OCI-LY3 (cell line): ENCODE measurements around the gene SYT7.

Experiments used
- H2AFZ ChIP-seq: fragments of 200-600, 300-600 bp; shearing (Covaris generic); 2 replicates; pipeline ENCODE4 v1.6.0; 2014; ENCODE audit warnings: antibody characterized with exemption, low read depth, low read length
- H3K27ac ChIP-seq: fragments of 200-600, 300-600 bp; sonication (generic); 2 replicates; pipeline ENCODE4 v1.5.1; 2014; ENCODE audit warnings: mild to moderate bottlenecking, low read length, moderate library complexity, mixed read lengths
- H3K27me3 ChIP-seq: fragments of 200-600, 300-600 bp; sonication (generic); 2 replicates; pipeline ENCODE4 v1.6.1; 2014; ENCODE audit warnings: low read depth, low read length, mixed read lengths
- H3K36me3 ChIP-seq: fragments of 200-600, 300-600 bp; sonication (generic); replicated peaks from 2 replicates; pipeline ENCODE3; 2014; ENCODE audit warnings: low read depth, low read length, mixed read lengths
- H3K4me1 ChIP-seq: fragments of 300-600, 200-600 bp; sonication (generic); 2 replicates; pipeline ENCODE4 v1.6.1; 2014; ENCODE audit warnings: low read length, mixed read lengths
- H3K4me2 ChIP-seq: fragments of 200-600, 300-600 bp; sonication (generic); 2 replicates; pipeline ENCODE4 v1.6.1; 2014; ENCODE audit warnings: low read length, mixed read lengths
- H3K4me3 ChIP-seq: fragments of 300-600, 200-600 bp; sonication (generic); 2 replicates; pipeline ENCODE4 v1.5.1; 2014; ENCODE audit warnings: antibody characterized with exemption, mild to moderate bottlenecking, low read length, moderate library complexity
- H3K79me2 ChIP-seq: fragments of 300-600, 200-600 bp; shearing (Covaris generic); 2 replicates; pipeline ENCODE4 v1.6.1; 2014; ENCODE audit warnings: mild to moderate bottlenecking, low read length, mixed read lengths
- H3K9ac ChIP-seq: fragments of 300-600, 200-600 bp; shearing (Covaris generic); 2 replicates; pipeline ENCODE4 v1.6.0; 2014; ENCODE audit warnings: mild to moderate bottlenecking, low read length, moderate library complexity
- H3K9me3 ChIP-seq: fragments of 200-600, 300-600 bp; shearing (Covaris generic); 2 replicates; pipeline ENCODE4 v1.6.1; 2014; ENCODE audit warnings: low read length, mixed read lengths; ENCODE audit not compliant: insufficient read depth
- H4K20me1 ChIP-seq: fragments of 200-600, 300-600 bp; sonication (generic); 2 replicates; pipeline ENCODE4 v1.6.1; 2016; ENCODE audit warnings: low read length, mixed read lengths; ENCODE audit not compliant: insufficient read depth
- EZH2phosphoT487 ChIP-seq: fragments of 200-600 bp; shearing (Covaris generic); IDR thresholded peaks from 2 replicates; pipeline ENCODE4 v1.6.1; 2018; ENCODE audit warnings: antibody characterized with exemption, mixed run types, low read depth
- TF ChIP-seq, protein P1 (sequence below): fragments of 200-600, 300-600 bp; sonication (generic); IDR thresholded peaks from 2 replicates; pipeline ENCODE4 v1.5.1; 2014; ENCODE audit warnings: antibody characterized with exemption, low read length, low read depth

Gene SYT7

DNA sequence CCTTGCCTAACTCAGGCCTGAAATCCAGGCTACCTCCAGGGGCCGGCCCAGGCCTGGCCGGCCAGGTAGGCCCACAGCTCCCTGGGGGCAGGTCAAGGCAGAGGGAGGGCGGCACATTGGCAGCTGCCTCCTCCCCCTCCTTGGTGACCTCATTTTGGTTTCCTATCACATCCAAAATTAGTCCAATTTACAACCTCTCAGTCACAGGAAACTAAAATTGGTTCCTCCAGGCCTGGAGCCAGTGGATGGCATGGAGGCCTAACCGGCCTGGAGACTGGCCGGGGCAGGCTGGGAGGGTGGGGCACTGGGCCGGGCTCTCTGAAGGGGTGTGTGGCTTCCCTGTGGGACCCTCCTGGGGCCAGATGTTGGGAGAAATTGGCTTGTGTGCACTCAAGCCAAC is 36.4 kb downstream of the SYT7 start:
- Histone ChIP-seq H3K36me3 (no peaks in the 10 kb centered on the region), H3K27me3 (peaks cover 15% of the 10 kb centered on the region; the same call in 1 of the 2 replicates), H3K4me3 (no peak overlapping the region), H3K9me3 (no peaks in the 10 kb centered on the region), H3K27ac (no peak overlapping the region), H3K79me2 (no peaks in the 10 kb centered on the region), H3K4me1 (peaks cover 16% of the 10 kb centered on the region), H2AFZ (no peak overlapping the region), H3K9ac (no peak overlapping the region), H4K20me1 (no peaks in the 10 kb centered on the region), H3K4me2 (no peak overlapping the region)
- TF ChIP-seq, protein P1, sequence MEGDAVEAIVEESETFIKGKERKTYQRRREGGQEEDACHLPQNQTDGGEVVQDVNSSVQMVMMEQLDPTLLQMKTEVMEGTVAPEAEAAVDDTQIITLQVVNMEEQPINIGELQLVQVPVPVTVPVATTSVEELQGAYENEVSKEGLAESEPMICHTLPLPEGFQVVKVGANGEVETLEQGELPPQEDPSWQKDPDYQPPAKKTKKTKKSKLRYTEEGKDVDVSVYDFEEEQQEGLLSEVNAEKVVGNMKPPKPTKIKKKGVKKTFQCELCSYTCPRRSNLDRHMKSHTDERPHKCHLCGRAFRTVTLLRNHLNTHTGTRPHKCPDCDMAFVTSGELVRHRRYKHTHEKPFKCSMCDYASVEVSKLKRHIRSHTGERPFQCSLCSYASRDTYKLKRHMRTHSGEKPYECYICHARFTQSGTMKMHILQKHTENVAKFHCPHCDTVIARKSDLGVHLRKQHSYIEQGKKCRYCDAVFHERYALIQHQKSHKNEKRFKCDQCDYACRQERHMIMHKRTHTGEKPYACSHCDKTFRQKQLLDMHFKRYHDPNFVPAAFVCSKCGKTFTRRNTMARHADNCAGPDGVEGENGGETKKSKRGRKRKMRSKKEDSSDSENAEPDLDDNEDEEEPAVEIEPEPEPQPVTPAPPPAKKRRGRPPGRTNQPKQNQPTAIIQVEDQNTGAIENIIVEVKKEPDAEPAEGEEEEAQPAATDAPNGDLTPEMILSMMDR, result no peak
- TF ChIP-seq EZH2phosphoT487, result no peak

DNA sequence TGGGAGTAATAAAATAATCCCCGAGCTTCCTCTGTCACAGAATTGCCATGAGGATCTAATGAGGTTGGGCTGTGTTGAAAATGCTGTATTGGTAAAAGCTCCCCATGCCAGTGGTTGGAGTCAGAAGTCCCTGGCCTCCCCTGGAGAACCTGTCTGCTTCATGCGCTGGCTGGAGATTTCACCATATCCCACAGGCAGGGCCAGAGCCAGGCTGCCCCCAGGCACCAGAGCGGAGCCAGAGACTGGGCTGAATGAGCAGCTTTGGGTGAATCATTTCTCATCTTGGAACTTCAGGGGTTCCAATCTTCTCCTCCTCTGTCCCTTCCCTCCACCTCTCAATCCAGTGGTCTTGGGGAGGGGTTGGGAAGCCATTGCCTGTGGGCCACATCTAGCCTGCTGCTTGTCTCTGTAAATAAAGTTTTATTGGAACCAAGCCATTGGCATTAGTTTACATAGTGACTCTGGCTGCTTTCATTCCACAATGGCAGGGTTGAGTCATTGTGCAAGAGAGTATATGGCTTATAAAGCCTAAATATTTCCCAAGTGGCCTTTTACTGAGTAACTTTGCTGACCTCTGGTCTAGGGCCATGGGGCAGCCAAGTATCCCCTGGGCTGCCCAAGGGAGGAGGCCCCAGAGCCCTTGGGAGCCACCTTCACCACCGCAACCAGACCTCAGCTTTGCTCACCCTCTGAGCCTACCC is 37.1 kb downstream of the SYT7 start:
- H3K4me2 ChIP-seq, result no peak overlapping the region
- no peaks in the 10 kb centered on the region for H3K36me3 ChIP-seq
- H3K79me2 ChIP-seq, result no peaks in the 10 kb centered on the region
- no peak overlapping the region for H3K4me3 ChIP-seq
- no peak overlapping the region for H3K27ac ChIP-seq
- H3K27me3 ChIP-seq, result peaks cover 10% of the 10 kb centered on the region; the same call in 1 of the 2 replicates
- H4K20me1 ChIP-seq, result no peaks in the 10 kb centered on the region
- TF ChIP-seq, protein P1, result no peak
- no peak for TF ChIP-seq EZH2phosphoT487
- H3K9me3 ChIP-seq, result no peaks in the 10 kb centered on the region
- no peak overlapping the region for H3K9ac ChIP-seq
- peaks cover 16% of the 10 kb centered on the region for H3K4me1 ChIP-seq
- no peak overlapping the region for H2AFZ ChIP-seq

DNA sequence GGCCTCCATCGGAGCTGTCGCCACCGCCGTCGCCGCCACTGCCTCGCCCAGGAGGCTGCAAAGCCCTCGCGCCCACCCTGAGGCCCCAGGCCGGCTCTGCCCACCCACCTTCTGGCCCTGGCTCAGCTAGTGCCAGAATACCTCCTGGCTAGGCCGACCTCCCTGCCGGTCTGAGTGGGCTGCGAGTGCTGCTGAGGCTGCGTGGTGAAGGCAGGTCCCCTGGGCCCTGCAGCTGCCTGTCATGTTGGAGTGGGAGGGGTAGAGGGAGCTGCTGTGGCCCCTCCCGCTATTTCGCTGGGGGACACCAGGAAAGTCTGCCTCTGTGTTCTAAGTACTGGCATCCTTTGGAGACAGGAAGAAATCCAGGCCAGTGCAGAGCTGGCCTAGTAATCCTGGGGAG is 38.2 kb downstream of the SYT7 start:
- no peaks in the 10 kb centered on the region for H3K9me3 ChIP-seq
- TF ChIP-seq, protein P1, result no peak
- TF ChIP-seq EZH2phosphoT487, result no peak
- H3K36me3 ChIP-seq, result no peaks in the 10 kb centered on the region
- peaks cover 16% of the 10 kb centered on the region for H3K4me1 ChIP-seq
- no peak overlapping the region for H3K4me2 ChIP-seq
- H3K27me3 ChIP-seq, result peaks cover 10% of the 10 kb centered on the region; the same call in 1 of the 2 replicates
- no peak overlapping the region for H3K9ac ChIP-seq
- no peak overlapping the region for H3K4me3 ChIP-seq
- H2AFZ ChIP-seq, result no peak overlapping the region
- H3K27ac ChIP-seq, result no peak overlapping the region
- H4K20me1 ChIP-seq, result no peaks in the 10 kb centered on the region
- no peaks in the 10 kb centered on the region for H3K79me2 ChIP-seq

DNA sequence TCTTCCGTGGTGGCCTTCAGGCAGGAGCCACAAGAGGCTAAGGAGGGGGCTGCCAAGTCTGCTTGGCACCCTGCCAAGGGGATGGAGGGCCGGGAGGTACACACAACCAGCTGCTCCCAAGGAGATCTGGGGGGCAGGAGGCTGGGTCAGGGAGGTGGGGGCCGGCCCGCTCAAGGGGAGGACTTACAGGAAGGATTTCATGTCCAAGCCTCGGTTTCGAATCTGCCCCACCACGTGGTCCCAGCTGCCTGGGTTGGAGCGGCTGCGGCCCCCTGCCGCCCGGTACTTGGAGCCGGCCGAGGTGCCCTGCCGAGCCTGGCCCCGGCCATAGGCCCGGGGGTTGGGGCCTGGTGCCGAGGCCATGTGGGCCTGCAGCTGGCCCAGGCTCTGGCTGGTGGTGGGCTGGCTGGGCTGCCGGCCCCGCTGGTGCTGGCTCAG is 38.8 kb downstream of the SYT7 start:
- Histone ChIP-seq H4K20me1 (no peaks in the 10 kb centered on the region), H3K79me2 (no peaks in the 10 kb centered on the region), H3K4me2 (peak overlapping the region; percentile 67), H3K9ac (no peak overlapping the region), H3K36me3 (no peaks in the 10 kb centered on the region), H3K9me3 (no peaks in the 10 kb centered on the region), H3K4me1 (peaks cover 16% of the 10 kb centered on the region), H2AFZ (no peak overlapping the region), H3K27me3 (peaks cover 10% of the 10 kb centered on the region; the same call in 1 of the 2 replicates), H3K4me3 (peak overlapping the region; percentile 13; the same call in 1 of the 2 replicates), H3K27ac (no peak overlapping the region)
- TF ChIP-seq, protein P1, result no peak
- no peak for TF ChIP-seq EZH2phosphoT487
